MM.1S (cell line): ENCODE measurements around the gene MRPL1.

Experiments used
- DNase-seq: peaks from one replicate; pipeline ENCODE4 v3.0.0-alpha.2; 2015
- H2AFZ ChIP-seq: fragments of 300-600 bp; sonication (generic); 2 replicates; pipeline ENCODE4 v1.6.0; 2016; ENCODE audit warnings: antibody characterized with exemption, low read length
- H3F3A ChIP-seq: fragments of 300-600 bp; sonication (generic); 2 replicates; pipeline ENCODE4 v1.6.1; 2016; ENCODE audit warnings: mild to moderate bottlenecking, antibody characterized with exemption, low read length, moderate library complexity, mixed read lengths; ENCODE audit not compliant: insufficient read depth
- H3K27ac ChIP-seq: fragments of 300-600 bp; sonication (generic); 2 replicates; pipeline ENCODE4 v1.5.1; 2016; ENCODE audit warnings: mild to moderate bottlenecking, low read length
- H3K27me3 ChIP-seq: fragments of 300-600 bp; sonication (generic); replicated peaks from 2 replicates; pipeline ENCODE4 v1.6.0; 2016; ENCODE audit warnings: low read length; ENCODE audit not compliant: insufficient read depth
- H3K36me3 ChIP-seq: fragments of 300-600 bp; sonication (generic); replicated peaks from 2 replicates; pipeline ENCODE4 v1.6.1; 2016; ENCODE audit warnings: mild to moderate bottlenecking, low read length, mixed read lengths; ENCODE audit not compliant: insufficient read depth
- H3K4me1 ChIP-seq: fragments of 300-600 bp; sonication (generic); 2 replicates; pipeline ENCODE4 v1.6.1; 2016; ENCODE audit warnings: low read length, mixed read lengths
- H3K4me2 ChIP-seq: fragments of 300-600 bp; sonication (generic); 2 replicates; pipeline ENCODE4 v1.6.0; 2016; ENCODE audit warnings: low read depth, low read length
- H3K4me3 ChIP-seq: fragments of 300-600 bp; sonication (generic); 2 replicates; pipeline ENCODE4 v1.5.1; 2016; ENCODE audit warnings: low read length, mixed read lengths
- H3K79me2 ChIP-seq: fragments of 300-600 bp; sonication (generic); 2 replicates; pipeline ENCODE4 v1.6.1; 2016; ENCODE audit warnings: mixed run types, low read length, mixed read lengths
- H3K9ac ChIP-seq: fragments of 300-600 bp; sonication (generic); 2 replicates; pipeline ENCODE4 v1.6.1; 2016; ENCODE audit warnings: low read length, mixed read lengths
- H3K9me2 ChIP-seq: fragments of 300-600 bp; sonication (generic); replicated peaks from 2 replicates; pipeline ENCODE4 v1.6.1; 2016; ENCODE audit warnings: mild to moderate bottlenecking, low read length, mixed read lengths; ENCODE audit not compliant: insufficient read depth
- H3K9me3 ChIP-seq: fragments of 300-600 bp; sonication (generic); replicated peaks from 2 replicates; pipeline ENCODE4 v1.6.1; 2016; ENCODE audit warnings: mild to moderate bottlenecking, low read length, mixed read lengths; ENCODE audit not compliant: insufficient read depth
- H4K20me1 ChIP-seq: fragments of 300-600 bp; sonication (generic); 2 replicates; pipeline ENCODE4 v1.6.1; 2016; ENCODE audit warnings: mild to moderate bottlenecking, low read length, moderate library complexity, mixed read lengths; ENCODE audit not compliant: insufficient read depth
- EZH2 ChIP-seq: fragments of 300-600 bp; sonication (generic); optimal IDR thresholded peaks from 2 replicates; pipeline ENCODE3; 2017; ENCODE audit warnings: low read depth, mild to moderate bottlenecking, antibody characterized with exemption, low read length, mixed read lengths
- EZH2phosphoT487 ChIP-seq: fragments of 300-600 bp; sonication (generic); IDR thresholded peaks from 2 replicates; pipeline ENCODE4 v1.6.1; 2018; ENCODE audit warnings: antibody characterized with exemption, low read length
- TF ChIP-seq, protein P1 (sequence below): fragments of 300-600 bp; sonication (generic); IDR thresholded peaks from 2 replicates; pipeline ENCODE4 v1.5.1; 2016; ENCODE audit warnings: antibody characterized with exemption, low read length, mixed read lengths

MRPL1 gene

DNA sequence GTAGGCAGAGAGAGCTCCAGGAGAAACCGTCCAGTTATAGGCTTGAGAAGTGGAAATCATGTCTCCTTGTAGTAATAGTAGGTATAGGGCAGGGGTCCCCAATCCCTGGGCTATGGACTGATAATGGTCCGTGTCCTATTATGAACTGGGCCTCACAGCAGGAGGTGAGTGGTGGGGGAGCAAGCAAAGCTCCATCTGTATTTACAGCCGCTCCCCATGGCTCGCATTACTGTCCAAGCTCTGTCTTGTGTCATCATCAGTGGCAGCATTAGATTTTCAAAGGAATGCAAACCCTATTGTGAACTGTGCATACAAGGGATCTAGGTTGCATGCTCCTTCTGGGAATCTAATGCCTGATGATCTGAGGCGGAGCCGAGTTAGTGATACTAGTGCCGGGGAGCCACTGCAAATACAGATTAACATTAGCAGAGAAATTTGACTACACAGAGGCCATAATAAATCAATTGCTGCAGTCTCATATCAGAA is 67.6 kb downstream of the MRPL1 start:
- DNase-seq: no peak
- Histone ChIP-seq H3K9ac (no peak overlapping the region), H4K20me1 (no peaks in the 10 kb centered on the region), H3K27ac (no peak overlapping the region), H3K27me3 (no peaks in the 10 kb centered on the region), H3F3A (no peaks in the 10 kb centered on the region), H3K9me2 (no peaks in the 10 kb centered on the region), H3K9me3 (no peaks in the 10 kb centered on the region), H2AFZ (no peak overlapping the region), H3K36me3 (no peaks in the 10 kb centered on the region; the same call in 1 of the 2 replicates), H3K79me2 (no peaks in the 10 kb centered on the region), H3K4me2 (no peak overlapping the region), H3K4me1 (no peaks in the 10 kb centered on the region), H3K4me3 (no peak overlapping the region)
- TF ChIP-seq EZH2phosphoT487 (no peak), EZH2 (no peak)
- TF ChIP-seq, protein P1, sequence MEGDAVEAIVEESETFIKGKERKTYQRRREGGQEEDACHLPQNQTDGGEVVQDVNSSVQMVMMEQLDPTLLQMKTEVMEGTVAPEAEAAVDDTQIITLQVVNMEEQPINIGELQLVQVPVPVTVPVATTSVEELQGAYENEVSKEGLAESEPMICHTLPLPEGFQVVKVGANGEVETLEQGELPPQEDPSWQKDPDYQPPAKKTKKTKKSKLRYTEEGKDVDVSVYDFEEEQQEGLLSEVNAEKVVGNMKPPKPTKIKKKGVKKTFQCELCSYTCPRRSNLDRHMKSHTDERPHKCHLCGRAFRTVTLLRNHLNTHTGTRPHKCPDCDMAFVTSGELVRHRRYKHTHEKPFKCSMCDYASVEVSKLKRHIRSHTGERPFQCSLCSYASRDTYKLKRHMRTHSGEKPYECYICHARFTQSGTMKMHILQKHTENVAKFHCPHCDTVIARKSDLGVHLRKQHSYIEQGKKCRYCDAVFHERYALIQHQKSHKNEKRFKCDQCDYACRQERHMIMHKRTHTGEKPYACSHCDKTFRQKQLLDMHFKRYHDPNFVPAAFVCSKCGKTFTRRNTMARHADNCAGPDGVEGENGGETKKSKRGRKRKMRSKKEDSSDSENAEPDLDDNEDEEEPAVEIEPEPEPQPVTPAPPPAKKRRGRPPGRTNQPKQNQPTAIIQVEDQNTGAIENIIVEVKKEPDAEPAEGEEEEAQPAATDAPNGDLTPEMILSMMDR: no peak

DNA sequence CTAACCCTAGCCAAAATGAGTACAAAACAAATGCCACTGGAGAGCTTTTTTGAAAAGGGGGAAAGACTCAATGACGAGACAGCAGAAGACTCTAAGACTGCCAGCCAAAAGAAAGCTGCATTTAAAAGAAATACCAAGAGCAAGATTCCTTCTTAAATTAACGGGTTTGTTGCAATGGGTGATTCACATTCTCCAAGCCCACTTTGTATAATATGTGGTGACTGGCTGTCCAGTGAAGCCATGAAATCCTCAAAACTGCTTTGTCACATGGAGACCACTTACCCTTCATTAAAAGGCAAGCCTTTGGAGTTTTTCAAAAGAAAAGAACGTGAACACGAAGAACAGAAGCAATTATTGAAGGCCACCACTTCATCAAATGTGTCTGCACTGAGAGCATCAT is 68.2 kb downstream of the MRPL1 start:
- no peaks in the 10 kb centered on the region for H3K27me3 ChIP-seq
- H3K9ac ChIP-seq: no peak overlapping the region
- no peaks in the 10 kb centered on the region for H3K4me1 ChIP-seq
- H3K36me3 ChIP-seq: no peaks in the 10 kb centered on the region; the same call in 1 of the 2 replicates
- no peaks in the 10 kb centered on the region for H3K9me2 ChIP-seq
- TF ChIP-seq, protein P1: no peak
- TF ChIP-seq EZH2 (no peak), EZH2phosphoT487 (no peak)
- H4K20me1 ChIP-seq: no peaks in the 10 kb centered on the region
- H3K4me2 ChIP-seq: no peak overlapping the region
- no peak overlapping the region for H3K27ac ChIP-seq
- no peak for DNase-seq
- H3K9me3 ChIP-seq: no peaks in the 10 kb centered on the region
- no peaks in the 10 kb centered on the region for H3K79me2 ChIP-seq
- H3K4me3 ChIP-seq: no peak overlapping the region
- no peaks in the 10 kb centered on the region for H3F3A ChIP-seq
- H2AFZ ChIP-seq: no peak overlapping the region

DNA sequence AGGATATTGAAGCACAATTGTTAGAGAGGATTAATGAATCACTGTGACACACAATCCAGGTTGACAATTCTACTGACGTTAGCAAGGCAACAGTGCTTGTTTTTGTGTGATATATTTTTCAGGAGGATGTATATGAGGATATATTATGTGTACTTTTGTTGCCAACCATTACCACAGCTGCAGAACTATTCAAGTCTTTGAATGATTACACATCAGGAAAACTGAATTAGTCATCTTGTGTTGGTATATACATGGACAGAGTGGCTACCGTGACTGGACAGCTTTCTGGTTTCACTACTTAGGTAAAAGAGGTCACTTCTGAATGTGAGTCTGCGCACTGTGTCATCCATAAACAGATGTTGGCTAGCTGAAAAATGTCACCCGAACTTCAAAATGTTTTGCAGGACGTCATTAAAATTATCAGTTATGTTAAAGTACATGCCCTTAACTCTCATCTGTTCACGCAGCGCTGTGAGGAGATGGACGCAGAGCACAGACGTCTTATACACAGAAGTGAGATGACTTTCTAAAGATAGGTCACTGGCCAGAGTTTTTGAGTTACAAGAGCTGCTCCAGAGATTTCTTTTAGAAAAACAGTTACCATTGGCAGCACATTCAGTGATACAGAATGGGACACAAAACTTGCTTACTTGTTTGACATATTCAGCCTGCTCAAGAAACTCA is 69.0 kb downstream of the MRPL1 start:
- Histone ChIP-seq H3K9me2 (no peaks in the 10 kb centered on the region), H3K36me3 (no peaks in the 10 kb centered on the region; the same call in 1 of the 2 replicates), H3K4me2 (no peak overlapping the region), H3K27me3 (no peaks in the 10 kb centered on the region), H3K4me3 (no peak overlapping the region), H3K27ac (no peak overlapping the region), H3K4me1 (no peaks in the 10 kb centered on the region), H2AFZ (no peak overlapping the region), H4K20me1 (no peaks in the 10 kb centered on the region), H3K79me2 (no peaks in the 10 kb centered on the region), H3K9ac (no peak overlapping the region), H3F3A (no peaks in the 10 kb centered on the region), H3K9me3 (no peaks in the 10 kb centered on the region)
- TF ChIP-seq EZH2 (no peak), EZH2phosphoT487 (no peak)
- TF ChIP-seq, protein P1: no peak
- DNase-seq: no peak
